Forelimb muscle (tissue), 1 donor: ENCODE results near the gene BIRC6. TPM values are rescaled to one million over a fixed set of nuclear protein-coding genes. Genes with fewer than 3 reads are reported as not detected.

ENCODE experiments used
- DNase-seq: peaks from one replicate; pipeline ENCODE4 v3.0.0-alpha.2; 2013; ENCODE audit warnings: low read depth
- polyA plus RNA-seq: library from polyadenylated mRNA; unstranded; fragments of 120-200 nt; gene quantifications from one replicate; pipeline ENCODE4 v1.2.1, GENCODE V29; 2013; ENCODE audit not compliant: insufficient read length

The BIRC6 gene
- polyA plus RNA-seq, 1 donor, result 46.6 TPM

DNA sequence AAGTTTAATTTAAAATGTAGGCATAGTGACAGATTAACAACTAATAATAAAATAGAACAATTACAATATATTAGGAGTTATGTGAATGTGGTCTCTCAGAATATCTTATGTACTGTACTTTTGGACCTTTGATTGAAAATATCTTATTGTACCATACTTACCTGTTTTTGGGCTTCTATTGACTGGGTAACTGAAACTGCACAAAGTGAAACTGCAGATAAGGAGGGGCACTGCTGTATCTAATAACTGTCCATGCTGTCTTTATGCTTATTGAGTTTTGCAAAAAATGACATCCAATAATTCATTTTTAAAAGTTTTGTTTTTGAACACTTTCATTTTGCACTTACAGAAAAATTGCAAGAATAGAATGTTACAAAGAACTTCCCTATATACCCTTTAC, 19.9 kb downstream of the BIRC6 start:
- no peak for DNase-seq

DNA sequence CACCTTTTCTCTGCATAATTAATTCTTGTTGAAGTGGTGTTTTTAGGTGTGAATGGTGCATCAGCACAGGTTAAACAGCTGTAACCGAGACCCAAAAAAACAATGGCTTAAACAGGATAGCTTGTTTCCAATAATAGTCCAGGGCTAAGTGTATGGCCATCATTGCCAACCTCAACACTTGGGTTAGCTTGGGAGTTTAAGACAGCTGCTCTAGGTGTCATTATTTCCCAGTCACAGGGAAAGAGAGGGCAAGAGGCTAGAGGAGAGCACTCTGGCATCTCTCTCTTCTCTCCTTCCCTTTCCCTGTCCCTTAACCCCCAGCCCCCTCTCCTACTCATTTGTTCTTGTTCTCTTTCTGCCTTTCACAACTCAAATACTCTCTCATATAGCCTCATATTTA, 21.1 kb downstream of the BIRC6 start:
- DNase-seq, result no peak

DNA sequence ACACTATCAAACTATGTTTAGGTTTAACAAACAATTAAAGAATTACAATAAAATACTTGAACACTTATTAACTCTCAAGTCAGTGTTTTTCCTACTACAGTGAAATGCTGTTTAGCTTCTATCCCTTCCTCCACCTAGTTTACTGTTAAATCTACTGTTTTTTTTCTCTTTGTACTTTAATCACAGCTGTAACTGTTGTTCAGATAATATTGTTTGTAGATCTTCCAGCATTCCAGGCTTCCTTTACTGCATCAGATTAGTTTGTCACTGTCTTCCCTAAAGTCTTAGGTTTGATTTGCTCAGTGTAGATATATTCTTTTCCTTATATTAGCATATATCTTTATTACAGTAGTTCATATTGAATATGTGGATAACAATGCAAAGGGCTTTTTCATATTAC, 22.5 kb downstream of the BIRC6 start:
- no peak for DNase-seq

DNA sequence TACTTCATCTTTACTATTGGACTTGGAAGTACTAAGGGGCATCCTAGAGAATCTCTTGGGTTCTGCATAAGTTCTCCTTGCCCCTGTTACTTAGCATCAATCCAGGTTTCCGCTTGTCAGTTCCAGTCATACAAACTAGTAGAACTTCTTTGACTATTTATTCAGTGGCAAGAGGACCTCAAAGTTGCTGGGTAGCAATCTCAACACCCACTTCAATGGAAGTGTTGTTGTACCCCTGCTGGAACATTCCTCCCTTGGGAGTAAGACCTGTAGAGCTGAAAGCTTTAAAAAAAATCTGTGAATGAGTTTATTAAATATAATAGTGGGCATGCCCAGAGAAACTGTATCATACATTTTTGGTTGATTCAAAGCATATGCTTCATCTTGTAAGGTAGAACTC, 27.0 kb downstream of the BIRC6 start:
- no peak for DNase-seq

DNA sequence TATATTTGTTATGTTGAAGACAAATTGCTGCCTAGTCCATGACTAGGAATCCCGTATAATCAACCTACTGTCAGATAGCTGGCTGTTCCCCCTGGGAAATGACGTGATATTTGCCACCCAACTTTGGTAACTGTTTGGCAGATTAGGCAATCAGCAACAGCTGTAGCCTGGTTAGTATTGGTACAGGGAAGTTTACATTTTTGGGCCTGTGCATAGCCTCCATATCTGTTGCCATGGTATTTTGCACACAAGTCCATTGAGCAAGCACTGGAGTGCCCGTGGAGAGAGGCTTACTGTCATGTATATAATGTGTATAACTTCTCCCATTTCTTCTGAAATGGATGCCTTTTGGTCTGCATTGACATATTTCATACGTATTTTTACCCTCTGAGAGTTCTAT, 27.7 kb downstream of the BIRC6 start:
- no peak for DNase-seq

DNA sequence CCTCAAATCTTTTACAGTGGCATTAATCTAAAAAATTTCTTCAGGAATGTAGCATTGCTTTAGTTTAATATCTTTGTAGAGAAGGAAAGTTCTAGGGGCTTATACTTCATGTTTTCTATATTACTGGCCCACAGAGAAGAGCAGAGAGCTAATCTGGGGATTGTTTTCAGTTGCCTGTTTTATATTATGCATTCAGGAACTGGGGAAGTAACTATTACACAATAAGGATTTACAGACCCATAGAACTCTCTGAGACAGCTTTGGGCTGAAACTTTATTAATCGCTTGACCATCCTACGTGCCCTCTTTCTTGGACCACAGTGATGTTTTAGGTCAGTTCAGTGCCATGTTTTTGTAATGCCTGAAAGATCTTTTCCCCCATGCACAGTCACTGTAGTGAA, 29.9 kb downstream of the BIRC6 start:
- no peak for DNase-seq

DNA sequence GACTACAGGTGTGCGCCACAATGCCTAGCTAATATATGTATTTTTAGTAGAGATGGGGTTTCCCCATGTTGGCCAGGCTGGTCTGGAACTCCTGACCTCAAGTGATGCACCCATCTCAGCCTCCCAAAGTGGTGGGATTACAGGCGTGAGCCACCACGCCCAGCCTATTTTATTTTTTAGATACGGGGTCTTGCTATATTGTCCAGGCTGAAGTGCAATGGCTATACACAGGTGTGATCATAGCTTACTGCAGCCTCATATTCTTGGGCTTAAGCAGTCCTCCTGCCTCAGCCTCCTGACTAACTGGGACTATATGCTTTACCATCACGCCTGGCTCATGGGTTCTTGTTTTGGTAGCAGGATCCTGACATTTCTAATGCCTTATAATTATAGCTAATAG, 42.4 kb downstream of the BIRC6 start:
- DNase-seq, result no peak

DNA sequence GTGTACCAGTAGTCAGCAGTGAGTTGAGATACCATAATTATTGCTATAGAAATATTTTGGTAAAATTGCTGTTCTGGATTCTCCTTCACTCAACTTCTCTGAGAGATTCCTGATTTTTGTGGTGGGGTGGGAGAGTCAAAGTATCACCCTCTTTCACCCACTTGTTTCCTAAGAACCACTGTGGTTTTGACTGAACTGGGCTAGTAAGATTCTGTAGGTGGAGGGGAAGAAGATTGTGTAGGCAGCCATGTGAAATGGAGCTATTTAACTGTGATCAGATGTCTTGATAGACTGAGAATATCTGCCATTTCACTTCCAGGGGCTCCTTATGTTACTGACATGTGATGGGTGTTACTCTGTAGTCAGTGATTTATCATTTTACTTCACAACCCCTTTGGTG, 45.3 kb downstream of the BIRC6 start:
- no peak for DNase-seq

DNA sequence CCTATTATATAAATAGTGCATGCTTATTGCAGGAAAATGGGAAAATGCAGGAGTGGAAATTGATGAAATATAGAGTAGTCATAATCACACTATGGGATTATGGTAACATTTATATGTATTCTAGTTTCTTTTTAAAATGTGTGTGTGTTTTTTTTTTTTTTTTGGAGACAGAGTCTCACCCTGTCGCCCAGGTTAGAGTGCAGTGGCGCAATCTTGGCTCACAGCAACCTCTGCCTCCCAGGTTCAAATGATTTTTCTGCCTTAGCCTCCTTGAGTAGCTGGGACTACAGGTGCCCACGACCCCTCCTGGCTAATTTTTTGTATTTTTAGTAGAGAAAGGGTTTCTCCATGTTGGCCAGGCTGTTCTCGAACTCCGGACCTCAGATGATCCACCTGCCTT, 47.0 kb downstream of the BIRC6 start:
- DNase-seq, result no peak

DNA sequence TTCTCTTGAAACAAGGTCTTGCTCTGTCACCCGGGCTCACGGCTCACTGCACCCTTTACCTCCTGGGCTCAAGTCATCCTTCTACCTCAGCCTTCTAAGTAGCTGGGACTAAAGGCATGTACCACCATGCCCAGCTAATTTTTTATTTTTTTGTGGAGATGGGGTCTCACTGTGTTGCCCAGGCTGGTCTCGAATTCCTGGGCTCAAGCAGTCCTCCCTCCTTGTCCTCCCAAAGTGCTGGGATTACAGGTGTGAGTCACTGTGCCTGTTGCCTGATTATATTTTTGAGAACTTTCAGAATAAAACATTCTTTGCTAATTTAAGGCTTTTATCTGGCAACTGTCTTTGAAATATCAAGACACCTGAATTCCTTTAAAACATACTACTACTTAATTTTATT, 47.9 kb downstream of the BIRC6 start:
- no peak for DNase-seq

DNA sequence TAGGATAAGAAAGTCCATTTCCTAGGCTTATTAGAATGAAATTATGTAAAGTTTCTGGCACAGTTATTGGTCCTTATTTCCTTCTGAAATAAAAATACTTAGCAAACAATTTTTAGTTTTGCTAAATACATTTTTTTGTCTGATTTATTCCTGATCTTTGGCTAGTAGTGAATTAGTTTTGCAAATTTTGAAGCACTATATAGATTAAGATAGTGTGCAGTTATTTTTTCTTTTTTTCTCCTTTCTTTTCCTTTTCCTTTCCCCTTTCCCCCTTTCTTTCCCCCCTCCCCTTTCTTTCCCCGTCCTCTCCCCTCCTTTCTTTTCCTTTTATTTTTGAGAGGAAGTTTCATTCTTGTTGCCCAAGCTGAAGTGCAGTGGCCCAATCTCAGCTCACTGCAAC, 59.7 kb downstream of the BIRC6 start:
- no peak for DNase-seq

DNA sequence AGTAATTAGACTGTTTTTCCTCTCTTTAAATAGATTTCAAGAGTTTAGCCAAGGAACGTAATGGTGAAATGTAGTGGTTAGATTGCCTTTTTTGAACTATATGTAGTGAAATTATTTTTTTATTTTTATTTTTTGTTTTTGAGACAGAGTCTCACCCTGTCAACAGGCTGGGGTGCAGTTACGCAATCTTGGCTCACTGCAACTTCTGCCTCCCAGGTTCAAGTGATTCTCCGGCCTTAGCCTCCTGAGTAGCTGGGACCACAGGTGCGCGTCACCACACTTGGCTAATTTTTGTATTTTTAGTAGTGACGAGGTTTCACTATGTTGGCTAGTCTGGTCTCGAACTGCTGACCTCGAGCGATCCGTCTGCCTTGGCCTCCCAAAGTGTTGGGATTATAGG, 60.8 kb downstream of the BIRC6 start:
- DNase-seq, result no peak

DNA sequence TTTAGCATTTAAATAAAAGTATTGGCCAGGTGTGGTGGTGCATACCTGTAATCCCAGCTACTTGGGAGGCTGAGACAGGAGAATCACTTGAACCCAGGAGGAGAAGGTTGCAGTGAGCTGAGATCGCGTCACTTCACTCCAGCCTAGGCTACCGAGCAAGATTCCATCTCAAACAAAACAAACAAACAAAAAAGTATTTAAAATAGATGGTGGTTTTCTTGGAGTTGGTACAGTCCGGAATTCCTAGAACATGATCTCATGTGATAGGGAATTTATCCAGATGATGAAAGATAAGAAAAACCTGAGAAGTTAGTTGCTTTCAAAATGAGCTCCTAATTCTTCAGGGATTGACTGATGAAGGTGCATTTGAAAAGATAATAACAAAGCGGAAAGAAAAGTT, 62.0 kb downstream of the BIRC6 start:
- DNase-seq, result no peak

DNA sequence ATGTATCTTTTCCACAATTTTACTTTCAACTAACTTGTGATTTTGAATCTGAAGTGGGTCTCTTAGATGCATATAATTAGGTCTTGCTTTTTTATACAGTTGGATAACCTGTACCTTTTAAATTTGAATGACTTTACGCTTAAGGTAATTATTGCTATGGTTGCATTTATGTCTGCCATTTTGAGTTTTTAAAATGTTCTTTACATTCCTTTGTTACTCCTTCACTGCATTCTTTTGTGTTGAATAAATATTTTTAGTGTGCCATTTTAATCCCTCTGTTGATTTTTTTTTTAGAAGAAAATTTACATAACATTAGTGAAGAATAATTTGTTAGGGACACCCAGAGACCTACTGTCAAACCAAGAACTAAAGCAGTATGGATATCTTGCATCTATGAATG, 65.3 kb downstream of the BIRC6 start:
- no peak for DNase-seq

DNA sequence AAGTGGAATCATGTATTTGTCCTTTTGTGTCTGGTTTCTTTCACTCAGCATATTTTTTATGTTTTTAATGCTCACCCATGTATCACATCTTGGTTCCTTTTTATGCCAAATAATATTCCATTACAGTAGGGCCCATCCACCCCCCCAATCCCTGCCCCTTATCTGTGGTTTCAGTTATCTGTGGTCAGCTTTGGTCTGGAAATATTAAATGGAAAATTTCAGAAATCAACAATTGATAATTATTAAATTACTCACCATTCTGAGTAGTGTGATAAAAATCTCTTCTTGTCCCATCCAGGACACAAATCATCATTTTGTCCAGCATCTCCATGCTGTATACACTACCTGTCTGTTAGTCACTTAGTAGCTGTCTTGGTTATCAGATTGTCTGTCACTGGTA, 66.7 kb downstream of the BIRC6 start:
- no peak for DNase-seq

DNA sequence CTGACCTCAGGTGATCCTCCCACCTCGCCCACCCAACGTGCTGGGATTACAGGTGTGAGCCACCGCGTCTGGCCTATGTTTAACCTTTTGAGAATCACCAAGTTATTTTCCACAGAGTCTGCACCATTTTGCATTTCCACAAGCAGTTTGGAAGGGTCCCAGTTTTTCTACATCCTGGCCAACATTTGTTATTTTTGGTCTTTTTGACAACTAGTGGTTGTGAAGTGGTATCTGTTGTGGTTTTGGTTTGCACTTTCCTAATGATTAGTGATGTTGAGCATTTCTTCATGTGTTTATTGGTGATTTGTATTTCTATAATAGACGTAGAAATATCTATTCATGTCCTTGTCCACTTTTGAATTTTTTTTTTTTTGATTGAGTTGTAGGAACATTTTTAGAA, 67.9 kb downstream of the BIRC6 start:
- no peak for DNase-seq

DNA sequence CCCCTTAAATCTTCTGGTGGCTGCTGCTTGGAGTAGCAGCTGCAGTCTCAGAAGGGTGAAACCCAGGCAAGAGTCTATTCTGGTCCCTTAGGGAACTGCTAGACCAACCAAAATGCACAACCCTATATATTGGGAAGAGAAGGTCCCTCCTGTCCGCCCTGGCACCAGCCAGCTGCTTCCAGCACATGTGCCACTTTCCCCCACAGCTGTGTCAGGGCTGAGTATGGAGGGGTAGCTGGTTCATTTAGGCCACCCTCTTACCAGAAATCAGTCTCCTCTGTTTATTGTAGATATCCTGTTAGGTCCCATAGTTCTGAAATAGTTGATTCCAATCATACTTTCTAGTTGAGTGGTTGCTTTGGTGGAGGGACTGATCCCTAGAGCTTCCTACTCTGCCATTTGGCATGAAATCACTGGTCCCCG, 68.9 kb downstream of the BIRC6 start:
- no peak for DNase-seq

DNA sequence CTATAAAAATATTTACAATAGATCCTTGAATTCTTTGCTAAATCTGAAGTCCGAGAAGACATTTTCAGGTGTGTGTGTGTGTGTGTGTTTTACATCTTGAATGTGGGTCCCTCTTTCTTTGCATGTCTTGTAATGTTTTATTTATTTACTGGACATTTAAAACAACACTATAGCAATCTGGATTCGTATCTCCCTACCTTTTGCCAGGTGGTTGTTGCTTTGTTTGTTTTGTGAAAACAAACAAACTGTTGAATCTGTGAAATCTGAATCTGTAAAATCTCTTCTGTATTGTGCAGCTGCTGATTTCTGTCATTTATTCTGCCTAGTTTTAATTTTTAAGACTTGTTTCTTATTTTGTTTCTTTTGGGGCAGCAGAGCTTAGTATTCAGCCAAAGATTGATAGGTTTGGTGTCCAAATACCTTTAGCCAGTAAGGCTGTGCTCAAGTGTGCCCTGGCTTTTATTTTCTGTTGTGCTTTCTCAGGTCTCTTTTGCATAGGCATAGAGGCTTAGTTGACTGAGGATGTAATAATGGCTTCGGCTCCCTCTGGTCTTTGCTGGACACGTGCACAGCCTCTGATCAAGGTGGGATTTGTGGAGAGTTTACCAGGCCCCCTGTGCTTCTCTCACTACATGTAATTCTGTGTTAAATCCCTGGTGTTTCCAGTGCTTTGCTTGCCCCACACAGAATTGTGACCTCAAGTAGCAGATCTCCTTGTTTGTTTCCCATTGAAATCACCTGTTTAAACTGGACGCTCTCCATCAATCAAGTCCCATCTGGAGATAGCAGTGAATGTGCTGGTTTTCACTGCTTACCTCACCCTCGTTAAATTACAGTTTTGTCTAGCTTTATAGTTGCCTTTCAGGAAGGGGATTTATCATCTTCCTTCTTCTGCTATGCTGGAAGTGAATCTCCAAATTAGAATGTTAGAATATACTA, 71.1 kb downstream of the BIRC6 start:
- no peak for DNase-seq

DNA sequence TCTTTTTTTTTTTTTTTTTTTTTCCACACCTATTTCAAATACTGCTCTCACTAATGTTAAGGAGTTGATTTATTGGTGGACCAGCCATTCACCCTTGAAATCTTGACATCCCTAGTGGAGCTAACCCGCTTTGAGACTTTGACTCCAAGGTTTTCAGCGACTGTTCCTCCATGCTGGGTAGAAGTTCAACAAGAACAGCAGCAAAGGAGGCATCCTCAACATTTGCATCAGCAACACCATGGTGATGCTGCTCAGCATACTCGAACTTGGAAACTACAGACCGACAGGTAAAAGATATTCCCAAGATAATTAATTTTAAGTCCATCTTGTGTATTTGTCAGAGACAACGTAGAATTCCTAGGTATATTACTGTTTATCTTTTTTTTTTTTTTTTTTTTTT, 74.0 kb downstream of the BIRC6 start:
- no peak for DNase-seq

DNA sequence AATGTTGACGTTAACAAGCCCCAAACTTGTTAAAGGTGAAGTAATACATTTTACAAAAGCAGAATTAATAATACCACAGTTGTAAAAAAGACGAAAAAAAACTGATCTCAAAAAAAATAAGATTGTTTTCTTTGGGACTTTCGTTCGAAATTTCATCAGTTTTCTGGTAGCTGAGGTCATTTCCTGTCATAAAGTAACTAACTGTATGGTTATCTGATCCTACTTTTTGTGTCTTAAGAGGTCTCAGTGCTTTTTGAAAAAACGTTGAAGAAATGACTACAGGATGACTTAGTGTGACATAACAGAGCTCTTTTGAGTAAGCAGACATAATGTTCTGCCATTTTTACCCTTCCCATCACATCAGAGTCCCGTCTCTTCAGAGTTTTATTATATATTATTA, 79.3 kb downstream of the BIRC6 start:
- no peak for DNase-seq

DNA sequence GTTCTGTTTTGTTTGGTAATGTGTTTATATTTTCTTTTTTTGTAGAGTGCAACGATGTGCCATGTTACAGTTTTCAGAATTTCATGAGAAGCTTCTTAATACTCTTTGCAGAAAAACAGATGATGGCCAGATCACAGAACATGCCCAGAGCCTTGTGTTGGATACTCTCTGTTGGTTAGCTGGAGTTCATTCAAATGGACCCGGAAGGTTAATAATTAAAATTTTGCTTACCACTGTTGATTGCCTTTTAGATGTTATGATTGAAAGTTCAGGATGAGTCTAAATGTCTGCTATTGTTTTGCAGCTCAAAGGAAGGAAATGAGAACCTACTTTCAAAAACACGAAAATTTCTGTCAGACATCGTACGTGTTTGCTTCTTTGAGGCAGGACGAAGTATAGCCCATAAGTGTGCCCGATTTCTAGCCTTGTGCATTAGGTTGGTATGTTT, 85.2 kb downstream of the BIRC6 start:
- no peak for DNase-seq

DNA sequence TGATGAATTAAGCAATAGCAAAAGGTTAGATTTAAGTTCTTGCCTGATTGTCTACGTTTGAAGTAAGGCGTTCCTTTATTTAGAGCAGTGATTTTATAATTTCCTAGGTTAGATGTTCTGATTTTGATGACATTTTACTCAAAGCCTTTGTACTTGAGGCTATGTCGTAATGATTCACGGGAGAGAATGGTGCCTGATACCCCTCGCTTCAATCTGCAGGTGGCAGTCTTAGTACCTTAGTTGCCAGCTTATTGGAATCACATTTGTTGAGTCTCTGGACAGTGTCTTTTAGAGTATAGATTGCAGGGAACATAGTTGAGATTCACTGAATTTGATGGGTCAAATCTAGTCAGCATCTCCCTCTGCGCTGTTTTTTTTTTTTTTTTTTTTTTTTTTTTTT, 89.5 kb downstream of the BIRC6 start:
- no peak for DNase-seq

DNA sequence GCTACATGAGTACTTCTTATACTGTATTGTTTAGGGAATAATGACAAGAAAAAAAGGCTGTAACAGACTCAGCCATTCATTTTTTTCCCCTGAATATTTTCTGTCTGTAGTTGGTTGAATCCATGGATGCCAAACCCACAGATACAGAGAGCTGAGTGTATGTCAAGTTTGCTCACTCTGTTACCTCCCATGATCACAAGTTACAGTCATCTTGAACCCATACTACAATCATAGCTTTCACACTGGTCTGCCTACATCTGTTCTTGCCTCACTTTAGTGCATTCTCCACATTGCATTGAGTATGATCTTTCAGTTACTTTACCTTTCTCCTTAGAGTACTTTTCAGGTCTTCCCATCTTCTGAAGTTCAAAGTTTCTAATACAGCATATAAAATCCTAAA, 94.0 kb downstream of the BIRC6 start:
- no peak for DNase-seq
